Glomerular visceral epithelial cell (primary cell): ENCODE results near the gene PIK3CD.
A peak's percentile ranks its signal among the peaks of the same experiment; 100 is the strongest.
"Not testable (repeated sequence)": the region's sequence is repeated elsewhere in the genome, so short reads cannot be mapped to it uniquely, and the experiment has no call there.

Experiments
- DNase-seq: peaks from one replicate; pipeline ENCODE4 v3.0.0-alpha.2; 2016; ENCODE audit errors: extremely low spot score

The PIK3CD gene

GRCh38 chr1:9732123-9732971 is 80.8 kb downstream of the PIK3CD start:
- peak; percentile 22 for DNase-seq

GRCh38 chr1:9733160-9733789 is 81.7 kb downstream of the PIK3CD start:
- no peak for DNase-seq

GRCh38 chr1:9735800-9736199 is 84.3 kb downstream of the PIK3CD start:
- DNase-seq = no peak

GRCh38 chr1:9736241-9736640 is 84.7 kb downstream of the PIK3CD start:
- DNase-seq = no peak

GRCh38 chr1:9737057-9737456 is 85.5 kb downstream of the PIK3CD start:
- DNase-seq = no peak

- no peak for DNase-seq
Observed at GRCh38 chr1:9737671-9738070, 86.1 kb downstream of the PIK3CD start.

- DNase-seq = no peak
Observed at GRCh38 chr1:9744106-9744799, 92.7 kb downstream of the PIK3CD start.

GRCh38 chr1:9746211-9746610 is 94.7 kb downstream of the PIK3CD start:
- no peak for DNase-seq

- no peak for DNase-seq
Observed at GRCh38 chr1:9746651-9747050, 95.1 kb downstream of the PIK3CD start.

GRCh38 chr1:9748391-9748790 is 96.9 kb downstream of the PIK3CD start:
- not testable (repeated sequence) for DNase-seq

GRCh38 chr1:9749361-9749760 is 97.8 kb downstream of the PIK3CD start:
- DNase-seq = no peak

GRCh38 chr1:9751971-9752370 is 100.4 kb downstream of the PIK3CD start:
- DNase-seq = no peak

GRCh38 chr1:9753121-9753531 is 101.6 kb downstream of the PIK3CD start:
- DNase-seq = peak; percentile 72

GRCh38 chr1:9755441-9755995 is 104.0 kb downstream of the PIK3CD start:
- no peak for DNase-seq

- no peak for DNase-seq
Observed at GRCh38 chr1:9758559-9759121, 107.1 kb downstream of the PIK3CD start.

- no peak for DNase-seq
Observed at GRCh38 chr1:9759939-9760338, 108.4 kb downstream of the PIK3CD start.

- no peak for DNase-seq
Observed at GRCh38 chr1:9760824-9761223, 109.3 kb downstream of the PIK3CD start.

GRCh38 chr1:9761855-9762254 is 110.3 kb downstream of the PIK3CD start:
- DNase-seq = no peak

- not testable (repeated sequence) for DNase-seq
Observed at GRCh38 chr1:9762446-9762845, 110.9 kb downstream of the PIK3CD start.

- DNase-seq = no peak
Observed at GRCh38 chr1:9763914-9764313, 112.4 kb downstream of the PIK3CD start.

- no peak for DNase-seq
Observed at GRCh38 chr1:9764550-9764949, 113.0 kb downstream of the PIK3CD start.
